Upper lobe of right lung (tissue), 1 donor: ENCODE results near the gene ALDOA. TPM values are rescaled to one million over a fixed set of nuclear protein-coding genes. Genes with fewer than 3 reads are reported as not detected.
A peak's percentile ranks its signal among the peaks of the same experiment; 100 is the strongest.

ENCODE experiments used
- ATAC-seq: fragments of 200-7000 bp; cut with Tn5 transposase; one replicate; pipeline ENCODE4 v1.9.1; 2020; ENCODE audit warnings: mild to moderate bottlenecking, moderate library complexity
- DNase-seq: peaks from one replicate; pipeline ENCODE4 v3.0.0-alpha.2; 2020
- H3K27ac ChIP-seq: fragments of 200-600 bp; one replicate; pipeline ENCODE4 v1.8.0; 2022
- H3K27me3 ChIP-seq: fragments of 200-600 bp; one replicate; pipeline ENCODE4 v1.8.0; 2022; ENCODE audit warnings: mild to moderate bottlenecking
- H3K36me3 ChIP-seq: fragments of 200-600 bp; one replicate; pipeline ENCODE4 v1.8.0; 2022
- H3K4me1 ChIP-seq: fragments of 200-600 bp; one replicate; pipeline ENCODE4 v1.8.0; 2022
- H3K4me3 ChIP-seq: fragments of 200-600 bp; one replicate; pipeline ENCODE4 v1.8.0; 2022; ENCODE audit warnings: mild to moderate bottlenecking
- H3K9me3 ChIP-seq: fragments of 200-600 bp; one replicate; pipeline ENCODE4 v1.8.0; 2022
- intact Hi-C: fragments of 100-400 bp; cut with DNase I; formaldehyde crosslinking; loops from one replicate; pipeline ENCODE4 v1.11.0; 2022
- total RNA-seq: library from RNA; stranded (reverse); fragmentation: NEBNext Ultra II Directional; extraction: Animal tissue kit (Norgen Biotek cat#: 25700); gene quantifications from one replicate; pipeline ENCODE4 v1.2.1, GENCODE V29; 2021
- TF ChIP-seq, protein P1 (sequence below): fragments of 200-600 bp; IDR thresholded peaks from one replicate; pipeline ENCODE4 v1.8.0; 2022; ENCODE audit warnings: antibody characterized with exemption
- donor health status: DM: no; HTN: yes; CAD: no; lungs with severe emphysema.

Gene ALDOA
- total RNA-seq, 1 donor from 2014 or later = 689 TPM

DNA sequence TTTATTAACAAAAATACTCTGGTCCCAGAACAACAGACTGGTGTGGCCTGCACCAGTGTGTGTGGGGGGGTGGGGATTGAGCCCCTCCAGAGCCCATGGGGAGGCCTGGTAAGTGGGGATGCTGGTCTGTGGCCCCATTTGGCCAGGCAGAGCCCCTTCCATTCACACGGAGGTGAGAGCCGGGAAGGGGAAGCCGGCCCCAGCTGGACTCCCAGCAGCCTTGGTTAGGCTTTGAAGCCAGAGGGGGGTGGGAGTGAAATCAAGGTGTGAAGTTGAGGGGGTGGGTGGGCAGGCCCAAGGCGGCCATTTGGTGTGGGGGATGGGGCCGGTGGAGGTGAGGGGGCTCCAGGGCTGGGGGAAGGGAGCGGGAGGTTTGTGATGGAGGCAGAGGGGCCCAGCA is 20.3 kb downstream of the ALDOA start:
- Histone ChIP-seq H3K4me1 (peaks cover 4% of the 10 kb centered on the region), H3K36me3 (peaks cover 47% of the 10 kb centered on the region), H3K4me3 (no peak overlapping the region), H3K27ac (no peak overlapping the region), H3K27me3 (no peaks in the 10 kb centered on the region), H3K9me3 (no peaks in the 10 kb centered on the region)
- no peak for DNase-seq
- ATAC-seq = no peak
- intact Hi-C loops = no loop called here
- TF ChIP-seq, protein P1, sequence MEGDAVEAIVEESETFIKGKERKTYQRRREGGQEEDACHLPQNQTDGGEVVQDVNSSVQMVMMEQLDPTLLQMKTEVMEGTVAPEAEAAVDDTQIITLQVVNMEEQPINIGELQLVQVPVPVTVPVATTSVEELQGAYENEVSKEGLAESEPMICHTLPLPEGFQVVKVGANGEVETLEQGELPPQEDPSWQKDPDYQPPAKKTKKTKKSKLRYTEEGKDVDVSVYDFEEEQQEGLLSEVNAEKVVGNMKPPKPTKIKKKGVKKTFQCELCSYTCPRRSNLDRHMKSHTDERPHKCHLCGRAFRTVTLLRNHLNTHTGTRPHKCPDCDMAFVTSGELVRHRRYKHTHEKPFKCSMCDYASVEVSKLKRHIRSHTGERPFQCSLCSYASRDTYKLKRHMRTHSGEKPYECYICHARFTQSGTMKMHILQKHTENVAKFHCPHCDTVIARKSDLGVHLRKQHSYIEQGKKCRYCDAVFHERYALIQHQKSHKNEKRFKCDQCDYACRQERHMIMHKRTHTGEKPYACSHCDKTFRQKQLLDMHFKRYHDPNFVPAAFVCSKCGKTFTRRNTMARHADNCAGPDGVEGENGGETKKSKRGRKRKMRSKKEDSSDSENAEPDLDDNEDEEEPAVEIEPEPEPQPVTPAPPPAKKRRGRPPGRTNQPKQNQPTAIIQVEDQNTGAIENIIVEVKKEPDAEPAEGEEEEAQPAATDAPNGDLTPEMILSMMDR = no peak

DNA sequence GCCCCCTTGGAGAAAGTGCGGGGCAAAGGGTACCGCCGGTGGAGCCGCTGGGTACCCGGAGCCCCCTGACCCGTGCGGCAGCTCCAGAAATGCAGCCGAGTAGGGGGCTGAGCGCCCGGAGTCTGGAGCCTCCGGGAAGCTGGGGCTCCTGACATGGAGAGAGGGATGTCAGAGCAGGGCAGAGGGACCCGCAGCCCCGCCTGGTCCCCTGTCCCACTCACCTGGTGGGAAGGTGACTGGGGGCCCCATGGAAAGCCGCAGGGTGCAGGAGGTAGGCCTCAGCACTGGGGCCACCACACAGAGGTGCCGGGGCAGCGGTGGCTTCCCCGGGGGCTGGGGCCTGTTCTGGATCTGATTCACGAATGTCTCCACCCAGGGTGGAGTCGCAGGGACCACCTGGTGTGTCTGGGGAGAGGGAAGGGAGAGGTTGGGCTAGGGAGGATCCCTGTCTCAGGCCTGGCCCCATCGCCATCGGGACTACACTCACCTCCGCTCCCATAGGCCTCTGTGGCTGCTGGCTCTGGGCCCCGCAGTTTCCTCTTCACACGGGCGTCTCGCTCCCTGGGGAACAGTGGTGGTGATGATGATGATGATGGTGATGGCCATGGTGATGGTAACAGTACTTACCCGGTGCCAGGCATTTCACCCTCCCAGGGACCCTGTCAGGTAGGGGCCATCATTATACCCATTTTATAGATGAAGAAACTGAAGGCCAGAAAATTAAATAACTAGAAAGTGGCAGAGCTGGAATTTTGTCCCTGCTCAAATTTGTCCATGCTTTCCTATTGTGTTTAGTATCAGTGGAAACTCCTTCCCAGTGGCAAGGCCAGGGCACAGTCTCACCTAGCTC is 21.0 kb downstream of the ALDOA start:
- no peak for DNase-seq
- TF ChIP-seq, protein P1 = no peak
- Histone ChIP-seq H3K4me3 (no peak overlapping the region), H3K9me3 (no peaks in the 10 kb centered on the region), H3K27ac (no peak overlapping the region), H3K4me1 (peaks cover 11% of the 10 kb centered on the region), H3K27me3 (no peaks in the 10 kb centered on the region), H3K36me3 (peaks cover 40% of the 10 kb centered on the region)
- no peak for ATAC-seq
- intact Hi-C loops = no loop called here

DNA sequence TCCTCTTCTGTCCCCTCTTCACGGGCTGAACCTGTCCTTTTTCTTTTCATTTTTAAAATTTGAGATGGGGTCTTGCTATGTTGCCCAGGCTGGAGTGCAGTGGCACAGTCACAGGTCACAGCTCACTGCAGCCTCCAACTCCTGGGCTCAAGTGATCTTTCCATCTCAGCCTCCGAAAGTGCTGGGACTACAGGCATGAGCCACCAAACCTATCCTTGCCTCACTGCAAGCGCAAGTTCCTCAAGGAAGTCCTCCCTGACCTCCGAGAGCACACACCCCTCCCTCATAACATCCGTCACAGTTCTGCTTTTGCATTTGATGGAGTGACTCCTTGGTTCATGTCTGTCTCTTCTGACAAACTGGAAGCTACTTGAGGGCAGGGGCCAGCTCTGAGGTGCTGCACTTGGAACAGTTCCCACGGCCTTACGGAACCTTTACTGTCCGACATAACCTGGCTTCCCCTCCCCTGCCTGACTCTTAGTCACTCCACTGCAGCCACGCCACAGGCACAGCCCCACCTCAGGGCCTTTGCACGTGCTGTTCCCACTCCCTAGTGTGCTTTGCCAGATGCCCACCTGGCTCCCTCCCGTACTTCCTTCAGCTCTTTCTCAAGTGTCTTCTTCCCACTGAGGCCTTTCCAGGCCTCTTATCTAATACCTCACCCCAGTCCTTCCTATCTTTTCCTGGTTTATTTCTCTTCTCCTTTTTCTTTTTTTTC is 21.8 kb downstream of the ALDOA start:
- peaks cover 33% of the 10 kb centered on the region for H3K36me3 ChIP-seq
- DNase-seq = no peak
- peak; percentile 21 for ATAC-seq
- no peak overlapping the region for H3K4me3 ChIP-seq
- peaks cover 15% of the 10 kb centered on the region for H3K4me1 ChIP-seq
- TF ChIP-seq, protein P1 = no peak
- no peak overlapping the region for H3K27ac ChIP-seq
- H3K9me3 ChIP-seq = no peaks in the 10 kb centered on the region
- H3K27me3 ChIP-seq = no peaks in the 10 kb centered on the region
- intact Hi-C loops = no loop called here

DNA sequence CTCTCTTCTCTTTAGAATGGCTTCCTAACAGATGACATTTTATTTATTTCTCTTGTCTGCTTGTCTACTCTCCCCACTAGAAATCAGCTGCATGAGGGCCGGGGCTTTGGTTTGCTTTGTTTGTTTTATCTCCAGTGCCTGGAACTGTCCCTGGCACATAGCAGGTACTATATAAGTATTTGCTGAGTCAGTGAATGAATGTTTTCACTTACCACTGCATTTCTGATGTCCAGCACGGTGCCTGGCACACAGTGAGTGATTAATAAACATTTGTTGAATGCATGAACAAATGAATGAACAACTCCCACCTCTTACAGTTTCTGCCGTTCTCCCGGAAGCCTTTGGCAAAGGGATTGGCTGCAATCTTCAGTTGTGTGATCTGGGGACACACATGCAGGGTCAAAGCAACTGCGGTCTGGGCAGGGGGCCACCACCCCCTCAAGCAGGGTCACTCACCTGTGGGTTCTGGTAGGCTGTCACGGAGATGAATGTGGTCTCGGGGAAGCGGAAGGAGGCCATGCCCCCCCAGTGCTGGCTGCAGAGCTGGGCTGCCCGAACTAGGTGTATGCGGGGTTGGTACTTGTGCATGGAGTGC is 22.8 kb downstream of the ALDOA start:
- H3K27ac ChIP-seq = no peak overlapping the region
- H3K9me3 ChIP-seq = no peaks in the 10 kb centered on the region
- H3K27me3 ChIP-seq = no peaks in the 10 kb centered on the region
- TF ChIP-seq, protein P1 = no peak
- ATAC-seq = no peak
- intact Hi-C loops = no loop called here
- DNase-seq = no peak
- peaks cover 25% of the 10 kb centered on the region for H3K4me1 ChIP-seq
- peaks cover 28% of the 10 kb centered on the region for H3K36me3 ChIP-seq
- no peak overlapping the region for H3K4me3 ChIP-seq

DNA sequence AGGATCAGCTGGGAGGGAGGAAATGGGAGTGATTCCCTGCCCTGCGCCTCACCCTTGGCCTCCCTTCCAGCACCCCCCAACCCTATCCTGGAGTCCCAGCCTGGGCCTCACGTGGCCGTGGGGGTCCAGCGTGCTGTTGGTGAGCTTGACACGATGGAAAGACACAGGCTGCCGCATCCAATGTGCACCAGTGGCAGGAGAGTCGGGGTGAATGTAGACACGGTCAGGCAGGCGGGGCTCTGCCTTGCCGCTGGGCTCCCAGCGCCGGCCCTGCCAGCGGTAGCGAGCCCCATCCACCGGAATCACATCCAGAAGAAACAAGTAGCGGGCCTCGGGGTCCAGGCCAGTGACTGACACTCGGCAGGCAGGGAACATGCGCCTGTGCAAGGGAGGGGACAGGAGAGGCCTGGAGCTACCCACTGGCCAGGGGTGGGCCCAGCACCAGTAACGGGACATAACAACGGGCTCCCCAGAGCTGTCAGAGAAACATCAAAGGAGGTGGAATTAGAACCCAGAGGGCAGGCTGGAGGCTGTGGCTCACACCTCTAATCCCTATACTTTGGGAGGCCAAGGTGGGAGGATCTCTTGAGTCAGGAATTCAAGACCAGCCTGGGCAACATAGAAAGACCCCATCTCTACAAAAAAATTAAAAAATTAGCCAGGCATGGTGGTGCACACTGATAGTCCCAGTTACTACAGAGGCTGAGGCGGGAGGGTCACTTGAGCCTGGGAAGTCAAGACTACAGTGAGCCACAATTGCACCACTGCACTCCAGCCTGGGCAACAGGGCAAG is 23.5 kb downstream of the ALDOA start:
- DNase-seq (no peak), ATAC-seq (no peak)
- intact Hi-C loops = no loop called here
- H3K4me1 ChIP-seq = peaks cover 32% of the 10 kb centered on the region
- H3K4me3 ChIP-seq = no peak overlapping the region
- H3K27ac ChIP-seq = no peak overlapping the region
- H3K27me3 ChIP-seq = no peaks in the 10 kb centered on the region
- H3K36me3 ChIP-seq = peaks cover 27% of the 10 kb centered on the region
- TF ChIP-seq, protein P1 = no peak
- no peaks in the 10 kb centered on the region for H3K9me3 ChIP-seq
